ENCODE measurements around the gene PDIA2.

PDIA2 gene

DNA sequence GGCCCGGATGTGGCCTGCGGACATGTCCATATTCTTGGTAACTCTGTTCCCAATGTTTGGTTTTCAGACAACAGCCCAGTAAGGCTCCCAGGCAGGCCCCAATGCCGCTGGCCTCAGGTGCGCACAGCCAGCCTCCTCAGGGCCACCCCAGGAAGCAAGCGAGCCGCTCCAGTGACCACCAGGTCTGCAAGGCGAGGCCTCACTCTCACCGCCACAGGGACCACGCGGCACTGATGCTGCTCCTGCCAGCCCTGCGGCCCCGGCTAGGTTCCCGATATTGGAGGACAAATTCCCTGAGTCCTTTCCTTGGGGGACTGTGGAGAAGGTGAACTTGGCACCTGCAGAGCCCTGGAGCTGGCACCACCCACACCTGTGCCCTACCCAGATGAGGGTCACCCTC, 19.0 kb downstream of the PDIA2 start:
- TF ChIP-seq, protein P1, sequence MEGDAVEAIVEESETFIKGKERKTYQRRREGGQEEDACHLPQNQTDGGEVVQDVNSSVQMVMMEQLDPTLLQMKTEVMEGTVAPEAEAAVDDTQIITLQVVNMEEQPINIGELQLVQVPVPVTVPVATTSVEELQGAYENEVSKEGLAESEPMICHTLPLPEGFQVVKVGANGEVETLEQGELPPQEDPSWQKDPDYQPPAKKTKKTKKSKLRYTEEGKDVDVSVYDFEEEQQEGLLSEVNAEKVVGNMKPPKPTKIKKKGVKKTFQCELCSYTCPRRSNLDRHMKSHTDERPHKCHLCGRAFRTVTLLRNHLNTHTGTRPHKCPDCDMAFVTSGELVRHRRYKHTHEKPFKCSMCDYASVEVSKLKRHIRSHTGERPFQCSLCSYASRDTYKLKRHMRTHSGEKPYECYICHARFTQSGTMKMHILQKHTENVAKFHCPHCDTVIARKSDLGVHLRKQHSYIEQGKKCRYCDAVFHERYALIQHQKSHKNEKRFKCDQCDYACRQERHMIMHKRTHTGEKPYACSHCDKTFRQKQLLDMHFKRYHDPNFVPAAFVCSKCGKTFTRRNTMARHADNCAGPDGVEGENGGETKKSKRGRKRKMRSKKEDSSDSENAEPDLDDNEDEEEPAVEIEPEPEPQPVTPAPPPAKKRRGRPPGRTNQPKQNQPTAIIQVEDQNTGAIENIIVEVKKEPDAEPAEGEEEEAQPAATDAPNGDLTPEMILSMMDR (IDR thresholded peaks at IDR 0.05) = no peak

DNA sequence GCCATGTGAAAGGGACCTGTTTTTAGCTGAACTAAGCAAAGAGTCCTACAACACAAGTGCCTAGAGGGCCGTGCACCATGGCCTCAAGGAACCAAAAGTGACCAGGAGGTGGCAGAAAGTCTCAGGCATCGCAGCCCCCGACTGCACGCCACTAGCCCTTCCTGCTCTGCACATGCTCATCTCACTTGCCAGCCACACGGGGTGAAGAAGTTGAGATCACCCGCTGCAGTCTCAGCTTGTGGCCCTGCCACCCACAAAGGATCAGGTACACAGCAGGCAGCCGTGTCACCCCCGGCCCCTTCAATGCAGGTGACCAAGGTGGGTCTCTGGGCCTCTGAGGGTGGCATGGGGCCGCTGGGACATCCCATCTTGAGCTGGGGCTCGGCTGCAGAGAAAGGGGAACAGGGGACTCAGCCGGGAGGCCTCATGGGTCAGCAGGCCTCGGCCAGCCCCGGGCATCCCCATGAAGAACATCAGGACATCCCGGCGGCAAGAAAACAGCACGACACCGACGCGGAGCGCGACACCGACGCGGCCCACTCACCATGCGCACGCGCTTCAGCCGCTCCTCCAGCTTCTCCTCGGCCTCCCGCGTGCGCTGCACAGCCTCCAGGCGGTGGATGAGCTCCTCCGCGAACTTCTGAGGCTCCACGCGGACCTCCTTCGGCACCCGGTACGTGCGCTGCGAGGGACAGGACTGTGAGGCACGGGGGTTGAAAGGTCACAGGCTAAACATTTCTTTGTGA, 21.0 kb downstream of the PDIA2 start:
- TF ChIP-seq, protein P1 (IDR thresholded peaks at IDR 0.05) = no peak

DNA sequence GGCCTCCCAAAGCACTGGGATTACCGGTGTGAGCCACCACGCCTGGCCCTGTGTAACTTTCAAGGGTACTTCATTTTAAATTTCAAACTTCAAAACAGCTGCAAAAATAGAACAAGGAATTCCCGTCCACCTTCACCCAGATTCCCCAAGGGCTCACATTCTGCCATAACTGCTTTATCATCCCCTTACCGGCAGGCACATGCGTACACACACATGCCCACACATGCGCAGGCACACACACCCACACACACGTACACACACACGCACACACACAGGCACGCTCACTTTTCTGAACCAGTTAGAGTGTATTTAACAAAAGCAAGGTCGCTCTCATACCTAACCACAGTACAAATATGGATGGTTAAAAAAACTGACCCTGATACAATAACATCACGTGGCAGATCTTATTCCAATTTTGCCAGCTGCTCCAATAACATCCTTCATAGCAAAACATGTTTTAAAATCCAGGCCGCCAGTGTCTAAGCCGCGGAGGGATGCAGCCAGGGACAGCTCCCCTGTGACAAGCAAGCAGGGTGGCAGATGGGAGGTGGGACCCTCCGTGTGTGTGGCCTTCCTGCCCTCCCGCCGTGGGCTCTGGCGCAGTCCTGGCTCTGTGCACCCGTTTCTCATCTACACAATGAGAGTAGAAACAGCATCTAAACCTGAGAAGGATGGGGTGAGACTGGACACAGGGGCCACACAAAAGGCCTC, 23.1 kb downstream of the PDIA2 start:
- TF ChIP-seq, protein P1 (IDR thresholded peaks at IDR 0.05) = no peak

DNA sequence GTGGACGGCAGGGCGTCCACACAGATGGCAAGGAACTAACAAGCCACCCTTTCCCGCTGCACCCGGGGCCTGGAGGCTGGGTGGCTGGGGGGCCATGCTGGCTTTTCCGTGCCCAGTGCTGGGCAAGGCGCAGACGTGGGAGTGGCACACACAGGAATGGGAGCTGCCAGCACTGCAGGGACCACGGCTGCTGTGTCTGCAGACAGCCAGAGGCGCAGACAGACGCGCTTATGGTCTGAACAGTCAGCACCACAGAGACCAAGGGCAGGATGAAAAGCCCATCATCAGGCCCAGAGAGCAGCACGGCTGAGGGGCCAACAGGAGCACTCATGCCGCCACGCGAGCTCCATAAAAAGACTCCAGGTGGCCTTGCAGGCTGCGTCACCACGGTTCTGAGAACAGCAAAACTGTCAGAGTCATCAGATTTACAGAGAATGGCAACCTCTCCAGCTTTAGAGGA, 24.0 kb downstream of the PDIA2 start:
- TF ChIP-seq, protein P1 (IDR thresholded peaks at IDR 0.05) = no peak

DNA sequence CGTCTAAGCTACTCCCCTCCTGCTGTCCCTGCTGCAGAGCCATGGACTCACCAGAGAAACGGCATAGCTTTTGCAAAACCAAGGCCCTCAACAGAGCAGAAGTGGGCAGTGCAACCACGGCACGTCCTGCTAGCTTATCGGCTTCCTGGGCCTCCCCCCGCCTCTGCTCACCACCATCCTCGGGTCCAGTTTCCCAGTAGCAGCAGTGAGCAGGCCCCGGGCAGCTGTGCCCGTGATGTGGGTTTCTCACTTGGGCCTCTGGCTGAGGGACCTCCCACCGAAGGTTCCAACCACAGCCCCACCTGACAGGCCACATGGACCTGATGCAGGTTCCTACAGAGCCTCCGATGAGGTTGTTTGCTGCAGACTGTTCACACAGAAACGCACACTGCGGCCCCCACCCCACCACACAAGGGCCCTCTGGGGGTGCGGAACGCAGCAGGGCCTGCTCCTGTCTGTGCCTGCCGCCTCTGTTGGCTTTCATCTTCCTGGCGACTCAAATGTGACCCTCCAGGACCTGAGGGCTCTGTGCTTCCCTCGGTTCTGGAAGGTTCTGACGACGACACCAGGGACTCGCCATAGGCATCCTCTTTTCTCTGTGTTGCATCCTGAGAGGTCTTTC, 24.8 kb downstream of the PDIA2 start:
- TF ChIP-seq, protein P1 (IDR thresholded peaks at IDR 0.05) = no peak

DNA sequence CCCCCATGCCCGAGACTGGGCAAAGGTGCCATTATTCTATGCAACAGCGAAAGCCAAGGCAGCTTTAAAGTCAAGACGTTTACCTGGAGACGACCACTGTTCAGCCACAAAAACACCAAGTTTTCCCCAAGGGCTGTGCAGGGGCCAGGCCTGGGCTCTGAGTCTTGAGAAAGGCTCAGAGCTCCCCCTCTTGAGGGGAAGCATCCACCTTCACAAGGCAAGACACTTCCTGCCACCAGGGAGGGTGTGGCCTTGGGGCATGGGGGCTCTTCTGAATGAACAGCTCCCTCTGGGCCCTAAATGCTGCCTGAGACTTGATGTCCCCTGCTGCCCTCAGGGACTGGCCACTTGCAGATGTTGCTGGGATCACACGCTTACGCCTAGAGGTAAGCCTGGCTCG, 26.5 kb downstream of the PDIA2 start:
- TF ChIP-seq, protein P1 (IDR thresholded peaks at IDR 0.05) = no peak

DNA sequence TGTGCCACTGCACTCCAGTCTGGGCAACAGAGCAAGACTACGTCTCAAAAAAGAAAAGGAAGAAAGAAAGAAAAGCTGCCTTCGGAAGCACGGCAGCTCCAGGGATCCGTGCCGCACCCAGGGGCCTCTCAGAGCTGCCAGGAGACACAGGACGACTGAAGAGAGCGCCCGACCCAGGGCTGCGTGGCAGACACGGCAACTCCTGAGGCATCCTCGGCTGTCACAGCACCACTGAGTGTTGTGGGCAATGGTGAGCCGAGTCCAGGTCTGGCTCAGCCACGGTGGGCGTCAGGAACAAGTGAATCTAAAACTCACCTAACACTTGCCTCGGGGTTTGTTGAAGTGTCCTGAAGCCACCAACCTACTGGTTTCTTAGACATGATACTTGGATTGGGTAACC, 28.8 kb downstream of the PDIA2 start:
- TF ChIP-seq, protein P1 (IDR thresholded peaks at IDR 0.05) = no peak
